CD14-positive monocyte (primary cell): Measurements from ENCODE around the gene ITGA7. TPM values are rescaled to one million over a fixed set of nuclear protein-coding genes. Genes with fewer than 3 reads are reported as not detected.

Source experiments
- DNase-seq, 3 donors: peaks; one replicate each; pipeline ENCODE4 v3.0.0-alpha.2; 2011 to 2022
- H2AFZ ChIP-seq: 2 replicates; pipeline ENCODE4 v1.6.0; 2012; ENCODE audit warnings: mild to moderate bottlenecking, low read depth, low read length, inconsistent platforms; ENCODE audit not compliant: insufficient read depth, poor library complexity, severe bottlenecking
- H3K27ac ChIP-seq, 2 donors: 1 replicate in 1 of 2; 2 replicates in 1 of 2; pipeline ENCODE4 v1.5.1; 2012 to 2013; ENCODE audit warnings: low read length in 2 of 2, control low read depth in 1 of 2, inconsistent platforms in 1 of 2, low read depth in 1 of 2, mild to moderate bottlenecking in 1 of 2
- H3K27me3 ChIP-seq, 2 donors: one replicate each; pipeline versions ENCODE4 v1.6.0 to v1.6.1; 2011 to 2013; ENCODE audit warnings: low read length in 2 of 2; ENCODE audit not compliant: control insufficient read depth in 2 of 2, insufficient read depth in 2 of 2
- H3K36me3 ChIP-seq, 2 donors: replicated peaks in 1 of 2; 1 replicate in 1 of 2; 2 replicates in 1 of 2; pipeline versions ENCODE4 v1.5.1 to v1.6.1; 2012 to 2013; ENCODE audit warnings: low read length in 2 of 2, control low read depth in 1 of 2, inconsistent platforms in 1 of 2, mild to moderate bottlenecking in 1 of 2; ENCODE audit not compliant: insufficient read depth in 2 of 2, control insufficient read depth in 1 of 2
- H3K4me1 ChIP-seq, 2 donors: 1 replicate in 1 of 2; 2 replicates in 1 of 2; pipeline versions ENCODE4 v1.5.1 to v1.6.1; 2012 to 2013; ENCODE audit warnings: low read length in 2 of 2, control low read depth in 1 of 2, inconsistent platforms in 1 of 2, mild to moderate bottlenecking in 1 of 2, moderate library complexity in 1 of 2; ENCODE audit not compliant: insufficient read depth in 2 of 2, control insufficient read depth in 1 of 2
- H3K4me2 ChIP-seq: replicated peaks from 2 replicates; pipeline ENCODE3; 2012; ENCODE audit warnings: low read length, moderate library complexity, mild to moderate bottlenecking; ENCODE audit not compliant: poor library complexity, severe bottlenecking; ENCODE audit errors: extremely low read depth
- H3K4me3 ChIP-seq, 3 experiments: fragments of 200-600 bp in 1 of 3; sonication (generic) in 1 of 3; replicated peaks in 1 of 3; 1 replicate in 2 of 3; 2 replicates in 1 of 3; pipeline ENCODE4 v1.5.1; 2011 to 2013; ENCODE audit warnings: low read length in 3 of 3, mild to moderate bottlenecking in 3 of 3, control low read depth in 2 of 3, low read depth in 2 of 3, inconsistent platforms in 1 of 3, moderate library complexity in 1 of 3
- H3K79me2 ChIP-seq: 2 replicates; pipeline ENCODE4 v1.6.0; 2012; ENCODE audit warnings: mild to moderate bottlenecking, control low read depth, inconsistent platforms, low read length, moderate library complexity; ENCODE audit not compliant: insufficient read depth
- H3K9ac ChIP-seq: 2 replicates; pipeline ENCODE4 v1.6.0; 2017; ENCODE audit warnings: low read length, mild to moderate bottlenecking; ENCODE audit not compliant: insufficient read depth, poor library complexity, severe bottlenecking
- H3K9me3 ChIP-seq, 2 donors: replicated peaks in 1 of 2; 1 replicate in 1 of 2; 2 replicates in 1 of 2; pipeline versions ENCODE4 v1.5.1 to v1.6.1; 2012 to 2013; ENCODE audit warnings: low read length in 2 of 2, control low read depth in 1 of 2; ENCODE audit not compliant: control insufficient read depth in 1 of 2, insufficient read depth in 1 of 2
- H4K20me1 ChIP-seq: 2 replicates; pipeline ENCODE4 v1.6.0; 2012; ENCODE audit warnings: mild to moderate bottlenecking, low read length, control low read depth, moderate library complexity; ENCODE audit not compliant: insufficient read depth
- H3K27ac Mint-ChIP-seq, 7 donors: one replicate each; pipeline ENCODE4 v1.8.0; 2020; ENCODE audit warnings: mild to moderate bottlenecking in 7 of 7, mixed read lengths in 7 of 7, moderate library complexity in 6 of 7, inconsistent platforms in 2 of 7
- H3K27me3 Mint-ChIP-seq, 3 donors: one replicate each; pipeline ENCODE4 v1.8.0; 2021 to 2022; ENCODE audit warnings: low read depth in 3 of 3, mild to moderate bottlenecking in 3 of 3, mixed read lengths in 3 of 3, moderate library complexity in 3 of 3, inconsistent platforms in 1 of 3
- H3K36me3 Mint-ChIP-seq, 2 donors: one replicate each; pipeline ENCODE4 v1.8.0; 2020; ENCODE audit warnings: mixed read lengths in 2 of 2, inconsistent platforms in 1 of 2, mild to moderate bottlenecking in 1 of 2
- H3K4me1 Mint-ChIP-seq: one replicate; pipeline ENCODE4 v1.8.0; 2020; ENCODE audit warnings: mild to moderate bottlenecking, mixed read lengths
- H3K4me3 Mint-ChIP-seq, 2 donors: one replicate each; pipeline ENCODE4 v1.8.0; 2020; ENCODE audit warnings: mild to moderate bottlenecking in 2 of 2, mixed read lengths in 2 of 2, moderate library complexity in 1 of 2
- H3K9me3 Mint-ChIP-seq, 7 donors: one replicate each; pipeline ENCODE4 v1.8.0; 2020 to 2022; ENCODE audit warnings: mixed read lengths in 7 of 7, mild to moderate bottlenecking in 6 of 7, moderate library complexity in 6 of 7, inconsistent platforms in 2 of 7
- WGBS: methylation state at CpG from one replicate; pipeline ENCODE4 v1.1.5; 2013; ENCODE audit warnings: missing lambda C conversion rate; ENCODE audit not compliant: insufficient coverage; 5-methylcytosine and 5-hydroxymethylcytosine counted together
- intact Hi-C, 2 donors: fragments of 100-400 bp; cut with micrococcal nuclease; formaldehyde crosslinking; loops; one replicate each; pipeline versions ENCODE4 v1.15.0 to v1.15.1; 2023
- polyA plus RNA-seq, 3 donors: library from polyadenylated mRNA; depleted of rRNA in 1 of 3; unstranded in 2 of 3; stranded (reverse) in 1 of 3; fragments of 300-500 nt in 2 of 3; fragments of >200 nt in 1 of 3; fragmentation: Illumina TruSeq in 2 of 3; gene quantifications; 1 replicate in 2 of 3; 2 replicates in 1 of 3; pipeline ENCODE4 v1.2.3, GENCODE V29; 2012 to 2021
- TF ChIP-seq, protein P1 (sequence below): fragments of 200-600 bp; IDR thresholded peaks from one replicate; pipeline ENCODE4 v1.8.0; 2022; ENCODE audit warnings: antibody characterized with exemption, mild to moderate bottlenecking

Gene ITGA7
- polyA plus RNA-seq, 3 donors = 0.23 to 3.3 (median 0.55) TPM

DNA sequence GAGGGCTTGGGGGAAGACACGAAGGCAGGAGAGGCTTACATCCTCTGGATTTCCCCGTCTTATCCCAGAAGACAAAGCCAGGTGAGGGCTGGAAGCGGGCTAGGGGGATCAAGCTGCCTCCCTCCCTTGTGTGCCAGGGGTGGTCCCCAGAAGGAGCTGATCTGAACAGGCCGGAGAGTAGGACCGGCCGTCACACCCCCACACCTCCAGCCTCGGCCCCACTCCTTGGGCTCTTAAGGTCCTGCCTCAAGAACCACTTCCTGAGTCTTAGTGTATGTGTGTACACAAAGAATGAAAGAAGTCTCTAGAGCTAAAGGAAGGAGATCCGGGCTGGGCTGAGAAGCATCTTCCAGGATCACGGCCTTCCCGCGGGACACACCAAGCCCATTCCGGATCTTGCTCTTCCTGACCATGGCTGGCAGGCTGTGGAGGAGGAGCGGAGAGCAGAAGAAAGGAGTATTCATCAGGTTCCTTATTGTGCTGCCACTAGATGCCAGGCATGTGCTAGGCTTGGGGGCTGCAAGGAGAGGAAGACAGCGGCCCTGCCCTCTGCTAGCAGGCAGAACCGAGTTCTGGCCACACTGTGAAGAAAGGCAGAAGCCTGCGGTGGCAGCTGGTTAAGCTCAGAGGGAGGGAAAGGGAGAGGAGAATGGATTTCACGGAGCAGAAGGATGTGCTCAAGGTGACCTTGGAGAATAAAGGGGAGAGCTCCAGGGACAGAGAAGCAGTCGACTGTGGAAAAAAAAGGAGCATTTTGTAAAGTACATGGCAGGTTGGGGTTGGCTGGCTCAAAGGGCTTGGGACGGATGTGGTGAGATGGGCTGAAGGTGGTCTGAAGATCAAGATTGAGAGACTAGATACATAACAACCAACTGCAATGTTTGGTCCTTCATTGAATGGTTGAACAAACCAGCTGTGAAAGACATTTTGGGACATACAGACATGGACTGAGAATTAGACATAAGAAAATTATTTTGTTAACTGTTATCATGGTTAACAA is 22.4 kb upstream of the ITGA7 start:
- peaks cover 38% of the 10 kb centered on the region for H3K4me1 Mint-ChIP-seq
- TF ChIP-seq, protein P1, sequence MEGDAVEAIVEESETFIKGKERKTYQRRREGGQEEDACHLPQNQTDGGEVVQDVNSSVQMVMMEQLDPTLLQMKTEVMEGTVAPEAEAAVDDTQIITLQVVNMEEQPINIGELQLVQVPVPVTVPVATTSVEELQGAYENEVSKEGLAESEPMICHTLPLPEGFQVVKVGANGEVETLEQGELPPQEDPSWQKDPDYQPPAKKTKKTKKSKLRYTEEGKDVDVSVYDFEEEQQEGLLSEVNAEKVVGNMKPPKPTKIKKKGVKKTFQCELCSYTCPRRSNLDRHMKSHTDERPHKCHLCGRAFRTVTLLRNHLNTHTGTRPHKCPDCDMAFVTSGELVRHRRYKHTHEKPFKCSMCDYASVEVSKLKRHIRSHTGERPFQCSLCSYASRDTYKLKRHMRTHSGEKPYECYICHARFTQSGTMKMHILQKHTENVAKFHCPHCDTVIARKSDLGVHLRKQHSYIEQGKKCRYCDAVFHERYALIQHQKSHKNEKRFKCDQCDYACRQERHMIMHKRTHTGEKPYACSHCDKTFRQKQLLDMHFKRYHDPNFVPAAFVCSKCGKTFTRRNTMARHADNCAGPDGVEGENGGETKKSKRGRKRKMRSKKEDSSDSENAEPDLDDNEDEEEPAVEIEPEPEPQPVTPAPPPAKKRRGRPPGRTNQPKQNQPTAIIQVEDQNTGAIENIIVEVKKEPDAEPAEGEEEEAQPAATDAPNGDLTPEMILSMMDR = no peak
- H3K36me3 Mint-ChIP-seq = peaks cover 24 to 25% of the 10 kb centered on the region in 2 donors
- peak overlapping the region; percentile 65 to 90 (median 82) for H3K4me3 ChIP-seq
- H3K9me3 ChIP-seq = no peaks in the 10 kb centered on the region
- 0% methylated on average over 11 of the region's 19 CpGs for WGBS
- peaks cover 40% of the 10 kb centered on the region for H3K79me2 ChIP-seq
- peak overlapping the region; percentile 99 for H3K27ac ChIP-seq
- peak overlapping the region; percentile 96 to 99 (median 97) for H3K27ac Mint-ChIP-seq
- H3K36me3 ChIP-seq = peaks cover 13 to 20% of the 10 kb centered on the region in 2 donors
- peaks cover 29 to 32% of the 10 kb centered on the region in 2 donors for H3K4me1 ChIP-seq
- H3K27me3 ChIP-seq = no peaks in the 10 kb centered on the region
- intact Hi-C loops = loop anchor here in 1 of 2 donors (1.0 to 5.0 kb wide), 2 partner anchors 8 to 312 kb away; partner anchors contain the start of gene RPS26
- peak overlapping the region; percentile 58 for H2AFZ ChIP-seq
- H3K27me3 Mint-ChIP-seq = peaks cover 0 to 5% (median 0%) of the 10 kb centered on the region in 3 donors
- peaks cover 27% of the 10 kb centered on the region for H4K20me1 ChIP-seq
- H3K4me3 Mint-ChIP-seq = peak overlapping the region; percentile 90 to 95
- no peaks in the 10 kb centered on the region for H3K9me3 Mint-ChIP-seq
- DNase-seq = peak in 2 of 3 donors; percentile 41 to 50
- H3K9ac ChIP-seq = peak overlapping the region; percentile 98
- H3K4me2 ChIP-seq = peak overlapping the region; percentile 97
